Sigmoid colon (tissue), 4 donors: ENCODE data around the gene NAXD.

Experiments
- EP300 ChIP-seq, 4 donors: sonication (generic); formaldehyde crosslinking; IDR thresholded peaks; one replicate each; pipeline ENCODE4 v1.6.1; 2017; ENCODE audit warnings: antibody characterized with exemption in 4 of 4
- POLR2A ChIP-seq, 2 donors: fragments of 450-650 bp; IDR thresholded peaks; one replicate each; pipeline ENCODE4 v1.6.1; 2016; ENCODE audit warnings: antibody characterized with exemption in 2 of 2, mild to moderate bottlenecking in 2 of 2, moderate library complexity in 2 of 2
- POLR2AphosphoS5 ChIP-seq, 4 donors: sonication (generic); formaldehyde crosslinking; IDR thresholded peaks; one replicate each; pipeline ENCODE4 v1.6.1; 2017; ENCODE audit warnings: antibody characterized with exemption in 4 of 4
- TF ChIP-seq, protein P1 (sequence below), 4 experiments: fragments of 450-650 bp in 3 of 4; fragments of 200-600 bp in 1 of 4; IDR thresholded peaks; one replicate each; pipeline ENCODE4 v1.5.1; 2016 to 2019; ENCODE audit warnings: antibody characterized with exemption in 4 of 4, mild to moderate bottlenecking in 3 of 4, moderate library complexity in 2 of 4

DNA sequence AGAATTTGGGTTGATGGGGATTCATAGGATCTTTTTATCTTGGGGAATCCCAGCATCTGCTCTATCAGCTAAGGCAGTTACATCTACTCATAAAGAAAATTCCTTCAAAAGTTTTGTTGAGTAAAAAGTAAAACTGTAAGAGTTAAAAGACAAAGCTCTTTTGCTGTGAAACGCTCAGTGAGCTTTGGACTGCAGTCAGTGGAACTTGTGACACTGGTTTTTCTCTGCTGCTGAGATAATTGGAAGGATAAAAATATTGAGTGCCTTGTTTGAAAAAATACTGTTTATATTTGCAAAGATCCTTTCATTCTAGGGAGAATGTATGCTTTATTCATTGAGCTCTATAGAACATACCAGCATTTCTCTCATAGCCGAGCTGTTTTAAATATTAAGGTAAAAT, 5.3 kb downstream of the NAXD start:
- TF ChIP-seq EP300 (IDR thresholded peaks at IDR 0.05) (no peak), POLR2A (IDR thresholded peaks at IDR 0.05) (no peak), POLR2AphosphoS5 (IDR thresholded peaks at IDR 0.05) (no peak)
- TF ChIP-seq, protein P1, sequence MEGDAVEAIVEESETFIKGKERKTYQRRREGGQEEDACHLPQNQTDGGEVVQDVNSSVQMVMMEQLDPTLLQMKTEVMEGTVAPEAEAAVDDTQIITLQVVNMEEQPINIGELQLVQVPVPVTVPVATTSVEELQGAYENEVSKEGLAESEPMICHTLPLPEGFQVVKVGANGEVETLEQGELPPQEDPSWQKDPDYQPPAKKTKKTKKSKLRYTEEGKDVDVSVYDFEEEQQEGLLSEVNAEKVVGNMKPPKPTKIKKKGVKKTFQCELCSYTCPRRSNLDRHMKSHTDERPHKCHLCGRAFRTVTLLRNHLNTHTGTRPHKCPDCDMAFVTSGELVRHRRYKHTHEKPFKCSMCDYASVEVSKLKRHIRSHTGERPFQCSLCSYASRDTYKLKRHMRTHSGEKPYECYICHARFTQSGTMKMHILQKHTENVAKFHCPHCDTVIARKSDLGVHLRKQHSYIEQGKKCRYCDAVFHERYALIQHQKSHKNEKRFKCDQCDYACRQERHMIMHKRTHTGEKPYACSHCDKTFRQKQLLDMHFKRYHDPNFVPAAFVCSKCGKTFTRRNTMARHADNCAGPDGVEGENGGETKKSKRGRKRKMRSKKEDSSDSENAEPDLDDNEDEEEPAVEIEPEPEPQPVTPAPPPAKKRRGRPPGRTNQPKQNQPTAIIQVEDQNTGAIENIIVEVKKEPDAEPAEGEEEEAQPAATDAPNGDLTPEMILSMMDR (IDR thresholded peaks at IDR 0.05): no peak
